DMS153 treated with DMSO at 0.1 percent for 48 hours (cell line): ENCODE data around the gene BATF2.

Experiments used
- DNase-seq: peaks from one replicate; lab custom pipeline; 2025; ENCODE audit not compliant: unreplicated experiment; lab: John Stamatoyannopoulos, UW

BATF2 gene

GRCh38 chr11:64970731-64971151 is 26.0 kb downstream of the BATF2 start:
- DNase-seq = no peak

- DNase-seq = no peak
These were observed 27.6 kb downstream of the BATF2 start for GRCh38 chr11:64969209-64969608.

- no peak for DNase-seq
These were observed 29.4 kb downstream of the BATF2 start for GRCh38 chr11:64967375-64967774.

GRCh38 chr11:64963072-64963631 is 33.6 kb downstream of the BATF2 start:
- DNase-seq = no peak

- DNase-seq = no peak
These were observed 36.1 kb downstream of the BATF2 start for GRCh38 chr11:64960719-64961118.

- DNase-seq = no peak
These were observed 37.3 kb downstream of the BATF2 start for GRCh38 chr11:64959498-64959897.

GRCh38 chr11:64954201-64954600 is 42.6 kb downstream of the BATF2 start:
- no peak for DNase-seq

- no peak for DNase-seq
These were observed 45.2 kb downstream of the BATF2 start for GRCh38 chr11:64951529-64951928.

GRCh38 chr11:64947208-64947814 is 49.5 kb downstream of the BATF2 start:
- DNase-seq = no peak
